CD4-positive, alpha-beta T cell (primary cell): ENCODE data around the gene NCAPG2. TPM values are rescaled to one million over a fixed set of nuclear protein-coding genes. Genes with fewer than 3 reads are reported as not detected.

Source experiments
- ATAC-seq: fragments of 200-7000 bp; cut with Tn5 transposase; one replicate; pipeline ENCODE4 v1.10.0; 2022; ENCODE audit warnings: mild to moderate bottlenecking; ENCODE audit not compliant: poor library complexity
- CTCF ChIA-PET: fragments of 350-600 bp; sonication (Branson Sonifier 250); formaldehyde crosslinking; loops from one replicate; lab custom pipeline; 2021; ENCODE audit warnings: antibody characterized with exemption, inconsistent platforms; lab: Charles Lee
- POLR2A ChIA-PET: fragments of 350-600 bp; sonication (Branson Sonifier 250); formaldehyde crosslinking; loops from one replicate; lab custom pipeline; 2021; ENCODE audit warnings: antibody characterized with exemption, inconsistent platforms; lab: Charles Lee
- DNase-seq, 14 experiments: peaks; one replicate each; pipeline ENCODE4 v3.0.0-alpha.2; 2013 to 2020; ENCODE audit warnings: mixed read lengths in 2 of 14
- H3K27ac ChIP-seq, 2 donors: one replicate each; pipeline versions ENCODE4 v1.5.1 to v1.7.0; 2013; ENCODE audit warnings: low read length in 2 of 2, low read depth in 1 of 2, mild to moderate bottlenecking in 1 of 2
- H3K27me3 ChIP-seq, 2 experiments: 1 replicate in 1 of 2; 2 replicates in 1 of 2; pipeline versions ENCODE4 v1.6.1 to v1.7.0; 2013; ENCODE audit warnings: low read length in 2 of 2, control low read depth in 1 of 2, mild to moderate bottlenecking in 1 of 2, moderate library complexity in 1 of 2; ENCODE audit not compliant: insufficient read depth in 2 of 2, control insufficient read depth in 1 of 2
- H3K36me3 ChIP-seq: one replicate; pipeline ENCODE4 v1.6.1; 2013; ENCODE audit warnings: low read length, control low read depth; ENCODE audit not compliant: insufficient read depth
- H3K4me1 ChIP-seq: one replicate; pipeline ENCODE4 v1.6.1; 2013; ENCODE audit warnings: low read length, control low read depth; ENCODE audit not compliant: insufficient read depth
- H3K4me3 ChIP-seq: one replicate; pipeline ENCODE4 v1.5.1; 2013; ENCODE audit warnings: mild to moderate bottlenecking, low read length, moderate library complexity
- H3K9me3 ChIP-seq, 2 experiments: 1 replicate in 1 of 2; 2 replicates in 1 of 2; pipeline versions ENCODE4 v1.6.1 to v1.7.0; 2013; ENCODE audit warnings: low read length in 2 of 2, mild to moderate bottlenecking in 2 of 2, control low read depth in 1 of 2, moderate library complexity in 1 of 2; ENCODE audit not compliant: control insufficient read depth in 1 of 2, insufficient read depth in 1 of 2
- H3K27ac Mint-ChIP-seq: one replicate; pipeline ENCODE4 v1.8.0; 2020; ENCODE audit warnings: mixed read lengths
- H3K27me3 Mint-ChIP-seq: one replicate; pipeline ENCODE4 v1.8.0; 2021; ENCODE audit warnings: mixed read lengths
- H3K36me3 Mint-ChIP-seq: one replicate; pipeline ENCODE4 v1.8.0; 2021; ENCODE audit warnings: low read depth, mixed read lengths
- H3K4me1 Mint-ChIP-seq: one replicate; pipeline ENCODE4 v1.8.0; 2021; ENCODE audit warnings: low read depth, mixed read lengths
- H3K4me3 Mint-ChIP-seq: one replicate; pipeline ENCODE4 v1.8.0; 2020; ENCODE audit warnings: mild to moderate bottlenecking, mixed read lengths
- H3K9me3 Mint-ChIP-seq: one replicate; pipeline ENCODE4 v1.8.0; 2020; ENCODE audit warnings: mixed read lengths
- intact Hi-C, 2 experiments: fragments of 100-400 bp; cut with DNase I in 1 of 2; cut with micrococcal nuclease in 1 of 2; formaldehyde crosslinking; loops; one replicate each; pipeline versions ENCODE4 v1.15.1 to v1.9.0; 2023 to 2025; cut with DNase I, micrococcal nuclease
- total RNA-seq, 174 experiments: library from RNA in 2 of 174; stranded (reverse) in 2 of 174; gene quantifications; one replicate each; pipeline ENCODE4 v1.2.3 and lab custom pipeline; 2021 to 2026
- TF ChIP-seq, protein P1 (sequence below): fragments of 200-600 bp; IDR thresholded peaks from one replicate; pipeline ENCODE4 v1.8.0; 2022; ENCODE audit warnings: antibody characterized with exemption, mild to moderate bottlenecking

Gene NCAPG2
- total RNA-seq, 2 experiments from 2014 or later, result 9.9 to 11.8 TPM

DNA sequence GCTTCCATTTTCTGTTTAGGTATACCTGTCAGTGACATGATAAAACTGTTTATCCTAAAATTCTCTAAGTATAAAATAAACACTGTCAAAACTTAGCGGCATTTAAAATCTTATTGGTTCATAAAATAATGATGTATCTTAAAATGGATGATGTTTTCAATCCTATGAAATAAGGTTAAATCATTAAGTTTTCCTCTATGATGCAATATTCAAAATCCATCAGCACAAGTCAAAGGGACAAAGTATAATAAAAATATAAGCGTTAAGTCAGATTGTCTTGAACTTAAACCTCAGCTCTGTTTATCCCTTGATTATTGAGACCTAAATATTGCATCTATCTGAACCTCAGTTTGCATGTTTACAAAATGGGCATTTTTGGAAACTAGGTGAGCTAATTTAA is 46.6 kb upstream of the NCAPG2 start:
- ATAC-seq, result no peak
- H3K4me1 Mint-ChIP-seq, result no peaks in the 10 kb centered on the region
- POLR2A ChIA-PET, result no interaction called here
- H3K4me3 Mint-ChIP-seq, result no peak overlapping the region
- H3K27ac ChIP-seq, result no peak overlapping the region
- no peaks in the 10 kb centered on the region for H3K27me3 Mint-ChIP-seq
- H3K9me3 ChIP-seq, result no peaks in the 10 kb centered on the region
- CTCF ChIA-PET, result interaction anchor here (0.9 kb wide), 1 partner anchor 226 kb away, joined by 3 read pairs; no protein-coding TSS in a partner anchor
- no peak overlapping the region for H3K27ac Mint-ChIP-seq
- no peak for DNase-seq
- H3K4me3 ChIP-seq, result no peak overlapping the region
- intact Hi-C loops, result no loop called here
- H3K27me3 ChIP-seq, result no peaks in the 10 kb centered on the region
- TF ChIP-seq, protein P1, sequence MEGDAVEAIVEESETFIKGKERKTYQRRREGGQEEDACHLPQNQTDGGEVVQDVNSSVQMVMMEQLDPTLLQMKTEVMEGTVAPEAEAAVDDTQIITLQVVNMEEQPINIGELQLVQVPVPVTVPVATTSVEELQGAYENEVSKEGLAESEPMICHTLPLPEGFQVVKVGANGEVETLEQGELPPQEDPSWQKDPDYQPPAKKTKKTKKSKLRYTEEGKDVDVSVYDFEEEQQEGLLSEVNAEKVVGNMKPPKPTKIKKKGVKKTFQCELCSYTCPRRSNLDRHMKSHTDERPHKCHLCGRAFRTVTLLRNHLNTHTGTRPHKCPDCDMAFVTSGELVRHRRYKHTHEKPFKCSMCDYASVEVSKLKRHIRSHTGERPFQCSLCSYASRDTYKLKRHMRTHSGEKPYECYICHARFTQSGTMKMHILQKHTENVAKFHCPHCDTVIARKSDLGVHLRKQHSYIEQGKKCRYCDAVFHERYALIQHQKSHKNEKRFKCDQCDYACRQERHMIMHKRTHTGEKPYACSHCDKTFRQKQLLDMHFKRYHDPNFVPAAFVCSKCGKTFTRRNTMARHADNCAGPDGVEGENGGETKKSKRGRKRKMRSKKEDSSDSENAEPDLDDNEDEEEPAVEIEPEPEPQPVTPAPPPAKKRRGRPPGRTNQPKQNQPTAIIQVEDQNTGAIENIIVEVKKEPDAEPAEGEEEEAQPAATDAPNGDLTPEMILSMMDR, result no peak
- no peaks in the 10 kb centered on the region for H3K9me3 Mint-ChIP-seq
- H3K36me3 Mint-ChIP-seq, result peaks cover 83% of the 10 kb centered on the region
- peaks cover 65% of the 10 kb centered on the region for H3K36me3 ChIP-seq
- H3K4me1 ChIP-seq, result no peaks in the 10 kb centered on the region

DNA sequence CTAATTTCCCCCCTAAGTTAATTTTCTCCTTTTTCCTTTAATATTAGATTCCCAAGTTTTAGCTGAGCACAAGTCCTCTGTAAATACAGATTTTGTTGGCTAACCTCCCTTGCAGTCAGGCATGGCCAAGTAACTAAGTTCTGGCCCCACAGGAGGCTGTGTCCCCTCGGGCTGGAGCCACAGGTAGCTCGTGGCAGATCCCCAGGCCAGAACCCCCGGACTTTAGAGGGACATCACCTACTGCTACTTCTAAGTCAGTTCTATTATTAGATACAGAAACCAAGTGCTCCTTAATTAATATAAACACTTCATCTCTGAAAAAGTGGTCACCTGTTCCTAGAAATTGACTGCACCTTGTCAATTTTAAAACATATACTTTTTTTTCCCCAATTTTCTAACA is 46.1 kb upstream of the NCAPG2 start:
- intact Hi-C loops, result no loop called here
- no peak for DNase-seq
- ChIA-PET CTCF (no interaction called here), POLR2A (no interaction called here)
- no peaks in the 10 kb centered on the region for H3K27me3 ChIP-seq
- no peak overlapping the region for H3K27ac ChIP-seq
- no peaks in the 10 kb centered on the region for H3K27me3 Mint-ChIP-seq
- H3K4me1 ChIP-seq, result no peaks in the 10 kb centered on the region
- ATAC-seq, result no peak
- peaks cover 66% of the 10 kb centered on the region for H3K36me3 ChIP-seq
- H3K4me3 ChIP-seq, result no peak overlapping the region
- H3K9me3 Mint-ChIP-seq, result no peaks in the 10 kb centered on the region
- H3K27ac Mint-ChIP-seq, result no peak overlapping the region
- TF ChIP-seq, protein P1, result no peak
- no peaks in the 10 kb centered on the region for H3K4me1 Mint-ChIP-seq
- H3K4me3 Mint-ChIP-seq, result no peak overlapping the region
- no peaks in the 10 kb centered on the region for H3K9me3 ChIP-seq
- peaks cover 84% of the 10 kb centered on the region for H3K36me3 Mint-ChIP-seq

DNA sequence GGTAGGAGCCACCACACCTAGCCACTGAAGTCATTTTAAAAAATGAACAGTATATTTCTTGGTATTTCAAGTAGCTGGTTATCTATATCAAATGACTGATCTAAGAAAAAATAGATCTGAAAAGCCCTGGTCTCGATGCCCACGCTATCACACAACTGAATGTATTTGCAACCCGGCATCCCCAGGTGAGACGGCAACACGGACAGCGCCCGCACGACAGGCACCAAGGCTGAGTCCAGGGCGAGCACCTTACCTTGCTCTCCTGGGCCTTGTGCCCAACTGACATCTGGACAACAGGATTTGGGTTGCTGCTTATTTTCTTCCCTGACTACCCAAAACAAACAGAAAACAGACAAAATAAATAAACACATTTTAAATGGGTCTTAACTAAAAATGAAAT is 44.8 kb upstream of the NCAPG2 start:
- H3K4me3 Mint-ChIP-seq, result no peak overlapping the region
- no peak overlapping the region for H3K27ac ChIP-seq
- H3K36me3 ChIP-seq, result peaks cover 66% of the 10 kb centered on the region
- peaks cover 84% of the 10 kb centered on the region for H3K36me3 Mint-ChIP-seq
- ATAC-seq (no peak), DNase-seq (no peak)
- no peaks in the 10 kb centered on the region for H3K9me3 ChIP-seq
- no peaks in the 10 kb centered on the region for H3K9me3 Mint-ChIP-seq
- no peaks in the 10 kb centered on the region for H3K4me1 ChIP-seq
- ChIA-PET CTCF (no interaction called here), POLR2A (interaction anchor here (1.1 kb wide), 1 partner anchor 9 kb away, joined by 3 read pairs; no protein-coding TSS in a partner anchor)
- intact Hi-C loops, result no loop called here
- no peaks in the 10 kb centered on the region for H3K27me3 ChIP-seq
- H3K4me3 ChIP-seq, result no peak overlapping the region
- H3K27me3 Mint-ChIP-seq, result no peaks in the 10 kb centered on the region
- H3K27ac Mint-ChIP-seq, result no peak overlapping the region
- H3K4me1 Mint-ChIP-seq, result no peaks in the 10 kb centered on the region
- TF ChIP-seq, protein P1, result no peak
